ENCODE results near the gene ADAMTSL2. TPM values are rescaled to one million over a fixed set of nuclear protein-coding genes. Genes with fewer than 3 reads are reported as not detected.

The ADAMTSL2 gene
- total and polyA plus RNA-seq, 2 donors (not counting 1 experiment from before 2014, with no cell fraction given): under 0.01 to 0.09 TPM

DNA sequence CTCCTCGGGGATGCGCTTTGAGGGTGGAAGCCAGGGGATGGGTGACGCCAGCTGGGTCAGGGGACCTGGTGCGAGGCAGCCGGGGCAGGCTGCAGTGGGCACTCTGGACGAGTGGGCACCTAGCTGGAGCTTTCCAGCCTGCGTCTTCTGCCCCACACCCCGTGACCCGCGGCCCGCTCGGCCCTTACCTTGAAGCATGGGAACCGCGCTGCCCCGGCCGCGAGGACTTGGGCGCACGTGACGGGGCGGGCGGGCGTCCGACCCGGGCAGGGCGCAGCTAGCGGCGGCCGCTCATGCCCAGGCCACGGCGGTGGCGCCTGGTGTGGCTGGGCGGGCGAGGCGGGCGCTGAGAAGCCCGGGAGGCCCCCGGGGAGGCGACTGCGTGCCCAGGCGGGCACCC lies 74.4 kb downstream of the ADAMTSL2 start:
- Histone ChIP-seq H3K9me3 (ENCODE audit: control insufficient read depth, insufficient read depth, low read depth, low read length) (no peaks in the 10 kb centered on the region), H3K27me3 (ENCODE audit: control insufficient read depth, insufficient read depth, low read length) (peaks cover 5% of the 10 kb centered on the region)
- TF ChIP-seq, protein P1, sequence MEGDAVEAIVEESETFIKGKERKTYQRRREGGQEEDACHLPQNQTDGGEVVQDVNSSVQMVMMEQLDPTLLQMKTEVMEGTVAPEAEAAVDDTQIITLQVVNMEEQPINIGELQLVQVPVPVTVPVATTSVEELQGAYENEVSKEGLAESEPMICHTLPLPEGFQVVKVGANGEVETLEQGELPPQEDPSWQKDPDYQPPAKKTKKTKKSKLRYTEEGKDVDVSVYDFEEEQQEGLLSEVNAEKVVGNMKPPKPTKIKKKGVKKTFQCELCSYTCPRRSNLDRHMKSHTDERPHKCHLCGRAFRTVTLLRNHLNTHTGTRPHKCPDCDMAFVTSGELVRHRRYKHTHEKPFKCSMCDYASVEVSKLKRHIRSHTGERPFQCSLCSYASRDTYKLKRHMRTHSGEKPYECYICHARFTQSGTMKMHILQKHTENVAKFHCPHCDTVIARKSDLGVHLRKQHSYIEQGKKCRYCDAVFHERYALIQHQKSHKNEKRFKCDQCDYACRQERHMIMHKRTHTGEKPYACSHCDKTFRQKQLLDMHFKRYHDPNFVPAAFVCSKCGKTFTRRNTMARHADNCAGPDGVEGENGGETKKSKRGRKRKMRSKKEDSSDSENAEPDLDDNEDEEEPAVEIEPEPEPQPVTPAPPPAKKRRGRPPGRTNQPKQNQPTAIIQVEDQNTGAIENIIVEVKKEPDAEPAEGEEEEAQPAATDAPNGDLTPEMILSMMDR (conservative IDR thresholded peaks at IDR 0.05 in 1 of 2, IDR thresholded peaks at IDR 0.05 in 1 of 2; ENCODE audit: low read depth in 1 of 2, low read length in 2 of 2): no peak

DNA sequence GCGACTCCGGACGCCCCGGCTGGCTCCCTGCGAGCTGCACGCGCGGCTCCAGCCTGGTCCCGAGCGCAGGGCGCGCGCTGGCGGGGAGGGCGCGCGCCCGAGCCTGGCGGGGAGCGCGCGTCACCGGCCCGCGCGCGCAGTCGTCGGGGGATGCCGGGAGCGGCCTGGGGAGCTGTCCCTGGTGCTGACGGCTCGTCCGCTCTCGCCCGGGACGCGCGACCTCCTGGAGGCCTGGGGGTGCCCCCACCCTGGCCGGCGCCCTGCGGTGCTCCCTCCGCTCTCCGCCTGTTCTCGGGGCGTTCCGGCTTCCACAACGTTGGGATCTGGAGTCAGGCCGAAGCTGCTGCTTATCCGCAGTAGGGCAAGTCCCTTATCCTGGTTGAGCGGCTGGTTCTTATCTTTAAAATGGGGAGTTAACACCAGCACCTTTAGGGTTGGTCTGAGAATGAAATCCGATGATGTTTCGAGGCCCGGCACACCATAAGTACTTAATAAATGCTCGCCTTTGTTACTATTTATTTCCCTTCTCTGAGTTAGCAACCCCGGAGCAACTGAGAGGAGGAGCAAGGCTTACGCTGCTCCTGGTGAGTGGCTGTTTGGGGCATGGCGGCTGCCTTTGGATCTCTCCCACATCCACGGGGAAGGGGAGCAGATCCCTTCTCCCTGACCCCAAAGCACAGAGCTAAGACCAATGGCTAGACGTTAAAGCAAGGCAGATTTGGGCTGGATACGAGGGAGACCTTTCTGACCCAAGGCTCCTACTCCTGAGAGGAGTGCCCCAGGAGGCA lies 75.0 kb downstream of the ADAMTSL2 start, which contains the start of gene FAM163B:
TSS of gene FAM163B (minus strand) at position 79 of the 788 bp plus-strand sequence. CDS start 29,166 bp downstream, outside the sequence.
- Histone ChIP-seq H2AFZ (ENCODE audit: low read length) (no peak within 1 kb of the TSS), H3K4me3 (replicated peaks in 1 of 4; ENCODE audit: control extremely low read depth in 1 of 4, insufficient read depth in 1 of 4, low read depth in 3 of 4, low read length in 4 of 4) (no peak within 1 kb of the TSS), H3K4me1 (ENCODE audit: control insufficient read depth, extremely low read depth, insufficient read depth, low read length) (no peaks in the 10 kb centered on the region), H3K9me3 (ENCODE audit: control insufficient read depth, insufficient read depth, low read depth, low read length) (no peaks in the 10 kb centered on the region), H3K36me3 (ENCODE audit: control insufficient read depth, insufficient read depth, low read length) (no peaks in the 10 kb centered on the region), H3K27ac (ENCODE audit: insufficient read depth, low read length) (no peak within 1 kb of the TSS), H3K79me2 (ENCODE audit: control insufficient read depth, insufficient read depth, low read length) (no peaks in the 10 kb centered on the region), H4K20me1 (ENCODE audit: control insufficient read depth, extremely low read depth, insufficient read depth, low read length) (peaks cover 1% of the 10 kb centered on the region), H3K9ac (ENCODE audit: insufficient read depth, low read length) (no peak within 1 kb of the TSS), H3K27me3 (ENCODE audit: control insufficient read depth, insufficient read depth, low read length) (peaks cover 5% of the 10 kb centered on the region), H3K4me2 (ENCODE audit: extremely low read depth, insufficient read depth, low read length) (no peak within 1 kb of the TSS)
- TF ChIP-seq, protein P1 (conservative IDR thresholded peaks at IDR 0.05 in 1 of 2, IDR thresholded peaks at IDR 0.05 in 1 of 2; ENCODE audit: low read depth in 1 of 2, low read length in 2 of 2): no peak
- no peak for TF ChIP-seq EZH2 (IDR thresholded peaks at IDR 0.05; ENCODE audit: low read length, missing control alignments)
- DNase-seq (ENCODE audit: low read depth in 2 of 2): peak; percentile 25 to 49

More for the DNA sequence above, 74.4 kb downstream of the ADAMTSL2 start:
- Histone ChIP-seq H3K9ac (ENCODE audit: insufficient read depth, low read length) (no peak overlapping the region), H4K20me1 (ENCODE audit: control insufficient read depth, extremely low read depth, insufficient read depth, low read length) (peaks cover 1% of the 10 kb centered on the region), H3K27ac (ENCODE audit: insufficient read depth, low read length) (no peak overlapping the region), H3K36me3 (ENCODE audit: control insufficient read depth, insufficient read depth, low read length) (no peaks in the 10 kb centered on the region), H3K79me2 (ENCODE audit: control insufficient read depth, insufficient read depth, low read length) (no peaks in the 10 kb centered on the region), H3K4me1 (ENCODE audit: control insufficient read depth, extremely low read depth, insufficient read depth, low read length) (no peaks in the 10 kb centered on the region), H3K4me2 (ENCODE audit: extremely low read depth, insufficient read depth, low read length) (no peak overlapping the region), H2AFZ (ENCODE audit: low read length) (no peak overlapping the region), H3K4me3 (replicated peaks in 1 of 4; ENCODE audit: control extremely low read depth in 1 of 4, insufficient read depth in 1 of 4, low read depth in 3 of 4, low read length in 4 of 4) (no peak overlapping the region)
- no peak for DNase-seq (ENCODE audit: low read depth in 2 of 2)

DNA sequence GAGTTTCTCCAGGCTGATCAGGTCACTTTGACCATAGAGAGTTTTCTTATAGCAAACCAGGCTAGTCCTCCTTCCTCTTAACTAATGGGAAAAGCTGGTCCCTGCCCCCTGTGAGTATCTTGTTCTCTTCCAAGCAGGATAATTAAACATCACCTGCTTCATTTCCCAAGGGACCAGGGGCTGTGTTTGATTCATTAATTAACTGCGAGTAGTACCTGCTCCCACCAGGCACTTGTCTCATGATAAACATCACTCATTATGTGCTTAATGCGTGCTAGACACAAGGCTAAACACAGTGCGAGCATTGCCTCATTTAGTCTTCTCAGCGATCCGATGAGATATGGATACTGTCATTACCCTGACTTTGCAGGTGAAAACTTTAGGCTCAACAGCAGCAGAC lies 76.3 kb downstream of the ADAMTSL2 start:
- Histone ChIP-seq H3K79me2 (ENCODE audit: control insufficient read depth, insufficient read depth, low read length) (no peaks in the 10 kb centered on the region), H2AFZ (ENCODE audit: low read length) (no peak overlapping the region), H3K27me3 (ENCODE audit: control insufficient read depth, insufficient read depth, low read length) (peaks cover 7% of the 10 kb centered on the region), H3K4me2 (ENCODE audit: extremely low read depth, insufficient read depth, low read length) (no peak overlapping the region), H3K9me3 (ENCODE audit: control insufficient read depth, insufficient read depth, low read depth, low read length) (no peaks in the 10 kb centered on the region), H3K27ac (ENCODE audit: insufficient read depth, low read length) (no peak overlapping the region), H4K20me1 (ENCODE audit: control insufficient read depth, extremely low read depth, insufficient read depth, low read length) (peaks cover 1% of the 10 kb centered on the region), H3K4me3 (replicated peaks in 1 of 4; ENCODE audit: control extremely low read depth in 1 of 4, insufficient read depth in 1 of 4, low read depth in 3 of 4, low read length in 4 of 4) (no peak overlapping the region), H3K36me3 (ENCODE audit: control insufficient read depth, insufficient read depth, low read length) (no peaks in the 10 kb centered on the region), H3K9ac (ENCODE audit: insufficient read depth, low read length) (no peak overlapping the region), H3K4me1 (ENCODE audit: control insufficient read depth, extremely low read depth, insufficient read depth, low read length) (no peaks in the 10 kb centered on the region)
- TF ChIP-seq EZH2 (IDR thresholded peaks at IDR 0.05; ENCODE audit: low read length, missing control alignments): no peak
- TF ChIP-seq, protein P1 (conservative IDR thresholded peaks at IDR 0.05 in 1 of 2, IDR thresholded peaks at IDR 0.05 in 1 of 2; ENCODE audit: low read depth in 1 of 2, low read length in 2 of 2): no peak
- DNase-seq (ENCODE audit: low read depth in 2 of 2): no peak
